C4-2B (cell line): Measurements from ENCODE around the gene NDFIP2.
A peak's percentile ranks its signal among the peaks of the same experiment; 100 is the strongest.

Source experiments
- H3K27ac ChIP-seq: fragments of 450-650 bp; 2 replicates; pipeline ENCODE4 v1.5.1; 2017
- CTCF ChIP-seq: fragments of 450-650 bp; conservative IDR thresholded peaks from 2 replicates; pipeline ENCODE4 v1.5.1; 2017; ENCODE audit warnings: mild to moderate bottlenecking
- ZFX ChIP-seq: fragments of 450-650 bp; IDR thresholded peaks from 2 replicates; pipeline ENCODE4 v1.6.1; 2017

The NDFIP2 gene

GRCh38 chr13:79480954-79481684, at the start of gene NDFIP2:
NDFIP2 (plus strand) TSS chr13:79481155; CDS start chr13:79481204, 49 bp downstream.
- peak within 1 kb of the TSS; percentile 95 for H3K27ac ChIP-seq
- TF ChIP-seq CTCF (no peak), ZFX (peak; percentile 44; the same call in 1 of the 2 replicates)

GRCh38 chr13:79432086-79432485, 48.9 kb upstream of the NDFIP2 start:
- no peak overlapping the region for H3K27ac ChIP-seq
- no peak for TF ChIP-seq ZFX
- no peak for TF ChIP-seq CTCF

- TF ChIP-seq CTCF (no peak), ZFX (no peak)
- no peak overlapping the region for H3K27ac ChIP-seq
Measured at GRCh38 chr13:79432992-79433391, 48.0 kb upstream of the NDFIP2 start.

GRCh38 chr13:79434556-79434955, 46.4 kb upstream of the NDFIP2 start:
- no peak for TF ChIP-seq ZFX
- TF ChIP-seq CTCF = no peak
- no peak overlapping the region for H3K27ac ChIP-seq

- H3K27ac ChIP-seq = no peak overlapping the region
- TF ChIP-seq ZFX (no peak), CTCF (no peak)
Measured at GRCh38 chr13:79435561-79435990, 45.4 kb upstream of the NDFIP2 start.

GRCh38 chr13:79439275-79439674, 41.7 kb upstream of the NDFIP2 start:
- H3K27ac ChIP-seq = no peak overlapping the region
- no peak for TF ChIP-seq ZFX
- TF ChIP-seq CTCF = no peak

GRCh38 chr13:79440958-79441528, 39.9 kb upstream of the NDFIP2 start:
- TF ChIP-seq CTCF (no peak), ZFX (no peak)
- peak overlapping the region; percentile 88 for H3K27ac ChIP-seq
